Glomerular endothelial cell (primary cell): ENCODE data around the gene ASS1. TPM values are rescaled to one million over a fixed set of nuclear protein-coding genes. Genes with fewer than 3 reads are reported as not detected.
"Not testable (repeated sequence)": the region's sequence is repeated elsewhere in the genome, so short reads cannot be mapped to it uniquely, and the experiment has no call there.

Source experiments
- DNase-seq: peaks from one replicate; pipeline ENCODE4 v3.0.0-alpha.2; 2011; ENCODE audit warnings: low read depth, low spot score; ENCODE audit errors: extremely low read depth
- total RNA-seq: library from RNA; depleted of rRNA; stranded (reverse); fragments of >200 nt; gene quantifications from 2 replicates; pipeline ENCODE4 v1.2.3, GENCODE V29; 2015

ASS1 gene
- 1.3 and 6.2 TPM in 2 replicates for total RNA-seq

GRCh38 chr9:130444565-130445221 is at the start of gene ASS1:
Gene ASS1 (plus strand): TSS chr9:130444961. CDS start chr9:130452229, 7,268 bp downstream.
- no peak for DNase-seq

GRCh38 chr9:130395810-130396435 is 48.8 kb upstream of the ASS1 start:
- DNase-seq, result no peak

DNA sequence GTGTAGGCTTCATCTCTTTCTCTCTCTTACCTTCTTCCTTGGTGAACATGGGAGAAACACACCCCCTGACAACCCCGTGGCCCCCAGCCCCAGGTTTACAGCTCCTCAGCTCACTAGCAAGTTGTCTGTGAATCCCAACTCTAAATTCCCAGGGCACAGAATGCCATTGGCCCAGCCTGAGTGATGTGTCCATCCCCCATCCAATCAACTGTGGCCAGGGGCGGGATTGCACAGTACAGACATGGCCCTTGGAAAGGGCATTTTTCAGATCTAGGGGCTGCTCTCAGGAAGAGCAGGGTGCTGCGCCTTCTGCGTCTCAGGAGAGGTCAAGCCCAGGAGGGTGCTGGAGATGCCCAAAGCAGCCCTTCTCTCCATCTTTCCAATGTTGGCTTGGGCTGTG is 48.2 kb upstream of the ASS1 start:
- no peak for DNase-seq

DNA sequence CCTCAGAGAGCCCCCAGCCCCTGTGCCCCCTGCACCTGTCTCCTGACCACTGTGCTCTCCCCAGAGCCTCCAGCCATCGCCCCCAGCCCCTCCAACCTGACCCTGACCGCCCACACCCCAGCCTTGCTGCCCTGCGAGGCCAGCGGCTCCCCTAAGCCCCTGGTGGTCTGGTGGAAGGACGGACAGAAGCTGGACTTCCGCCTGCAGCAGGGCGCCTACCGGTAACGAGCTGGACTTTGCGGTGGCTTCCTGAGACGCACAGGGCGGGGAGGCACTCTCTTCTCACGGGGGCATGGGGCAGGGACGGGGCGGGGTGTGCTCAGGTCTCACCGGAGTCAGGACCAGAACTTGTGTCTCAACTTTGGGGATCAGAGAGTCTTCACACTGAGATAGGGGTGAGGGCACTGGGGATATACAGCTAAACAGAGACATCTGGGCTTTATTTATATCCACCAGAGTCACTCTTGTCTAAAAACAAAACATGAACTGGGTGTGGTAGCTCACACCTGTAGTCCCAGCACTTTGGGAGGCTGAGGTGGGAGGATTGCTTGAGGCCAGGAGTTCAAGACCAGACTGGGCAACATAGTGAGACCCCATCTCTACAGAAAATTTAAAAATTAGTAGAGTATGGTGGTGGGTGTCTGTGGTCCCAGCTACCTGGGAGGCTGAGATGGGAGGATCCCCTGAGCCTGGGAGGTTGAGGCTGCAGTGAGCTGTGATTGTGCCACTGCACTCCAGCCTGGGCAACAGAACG is 46.1 kb upstream of the ASS1 start:
- DNase-seq, result no peak

DNA sequence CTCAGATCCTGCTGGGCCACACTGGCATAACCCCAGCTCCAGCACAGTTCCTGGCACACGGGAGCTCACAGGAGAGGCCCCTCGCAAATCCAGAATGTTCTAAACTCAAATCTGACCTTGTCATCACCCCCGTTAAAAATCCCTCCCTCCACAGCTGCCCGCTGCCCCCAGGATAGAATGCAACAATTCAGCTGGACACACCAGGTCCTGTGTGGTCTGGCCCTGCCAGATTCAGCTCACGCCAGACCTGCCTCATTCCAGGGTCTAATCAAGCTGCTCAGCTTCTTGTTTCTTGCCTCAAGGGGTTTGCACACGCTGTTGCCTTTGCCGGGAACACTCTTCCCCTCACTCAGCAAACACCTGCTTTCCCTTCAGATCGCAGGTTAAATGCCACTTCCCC is 45.0 kb upstream of the ASS1 start:
- DNase-seq, result no peak

GRCh38 chr9:130400870-130401269 is 43.9 kb upstream of the ASS1 start:
- DNase-seq, result no peak

GRCh38 chr9:130401742-130402141 is 43.0 kb upstream of the ASS1 start:
- DNase-seq, result not testable (repeated sequence)

GRCh38 chr9:130402243-130402642 is 42.5 kb upstream of the ASS1 start:
- DNase-seq, result no peak

- no peak for DNase-seq
Observed at GRCh38 chr9:130402645-130403440, 41.9 kb upstream of the ASS1 start.

DNA sequence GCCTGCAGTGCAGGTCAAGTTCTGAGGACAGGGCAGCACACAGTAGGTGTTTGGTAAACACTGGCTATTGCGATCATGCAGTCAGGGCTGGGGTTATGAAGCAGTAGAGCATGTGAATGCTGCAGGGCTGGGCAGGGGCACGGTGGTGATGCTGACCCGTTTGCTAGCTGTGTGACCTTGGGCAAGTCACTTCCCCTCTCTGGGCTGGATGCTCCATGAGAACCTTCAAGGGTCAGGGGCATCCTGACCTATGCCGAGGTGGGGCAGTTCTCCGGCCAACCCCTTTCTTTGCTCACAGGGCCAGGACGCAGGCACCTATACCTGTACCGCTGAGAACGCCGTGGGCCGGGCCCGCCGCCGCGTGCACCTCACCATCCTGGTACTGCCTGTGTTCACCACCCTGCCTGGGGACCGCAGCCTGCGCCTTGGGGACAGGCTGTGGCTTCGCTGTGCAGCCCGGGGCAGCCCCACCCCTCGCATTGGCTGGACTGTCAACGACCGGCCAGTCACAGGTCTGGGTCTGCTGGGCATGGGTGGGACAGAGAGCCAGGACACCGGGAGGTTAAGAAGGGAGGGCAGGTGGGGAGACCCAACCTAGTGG is 39.0 kb upstream of the ASS1 start:
- DNase-seq, result no peak

DNA sequence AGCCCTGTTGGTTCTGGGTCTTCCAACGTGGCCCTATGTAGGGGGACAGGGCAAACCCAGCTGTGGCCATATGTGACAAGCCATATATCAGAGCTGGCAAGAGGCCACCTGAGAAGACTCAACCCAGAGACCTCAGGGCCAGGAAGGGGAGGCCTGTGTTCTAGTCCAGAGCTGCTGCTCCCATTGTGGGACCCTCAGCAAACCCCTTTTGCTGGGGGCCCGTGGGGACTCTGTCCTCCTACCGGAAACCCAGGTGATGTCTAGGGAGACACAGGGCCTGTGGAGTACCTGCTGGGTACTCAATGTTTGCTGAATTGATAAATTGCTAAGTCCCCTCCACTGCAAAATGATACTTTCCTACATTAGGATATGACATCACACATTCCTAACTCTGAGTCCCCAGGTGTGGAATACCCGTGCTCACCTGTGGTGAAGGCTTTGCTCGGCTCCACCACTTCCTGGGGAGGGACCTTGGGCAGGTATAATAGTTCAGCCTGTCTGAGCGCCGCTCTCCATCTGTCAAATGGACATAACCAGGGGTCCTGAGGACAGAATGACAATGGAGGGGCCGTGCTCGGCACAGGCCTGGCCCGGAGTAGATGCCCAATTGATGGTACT is 38.4 kb upstream of the ASS1 start:
- DNase-seq, result no peak

- DNase-seq, result no peak
Observed at GRCh38 chr9:130407916-130408663, 36.7 kb upstream of the ASS1 start.

- DNase-seq, result no peak
Observed at GRCh38 chr9:130408669-130409068, 36.1 kb upstream of the ASS1 start.

DNA sequence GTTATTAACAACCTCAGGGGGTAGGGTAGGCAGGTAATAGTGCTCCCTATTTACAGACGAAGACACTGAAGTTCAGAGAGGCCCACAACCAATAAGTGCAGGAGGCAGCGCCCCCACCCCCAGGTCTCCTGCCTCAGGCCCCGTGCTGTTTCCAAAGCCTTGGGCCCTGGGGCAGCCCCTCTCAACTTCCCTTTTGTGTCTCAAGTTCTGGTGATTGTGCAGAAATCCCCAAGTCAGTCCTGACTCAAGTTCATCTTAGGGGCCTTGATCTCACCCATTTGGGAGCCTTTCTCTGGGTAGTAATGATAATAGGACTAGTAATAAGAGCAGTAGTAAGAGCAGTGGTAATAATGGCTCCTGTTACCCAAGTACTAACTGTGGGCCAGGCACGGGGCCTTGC is 35.5 kb upstream of the ASS1 start:
- no peak for DNase-seq

- DNase-seq, result no peak
Observed at GRCh38 chr9:130410443-130410842, 34.3 kb upstream of the ASS1 start.

DNA sequence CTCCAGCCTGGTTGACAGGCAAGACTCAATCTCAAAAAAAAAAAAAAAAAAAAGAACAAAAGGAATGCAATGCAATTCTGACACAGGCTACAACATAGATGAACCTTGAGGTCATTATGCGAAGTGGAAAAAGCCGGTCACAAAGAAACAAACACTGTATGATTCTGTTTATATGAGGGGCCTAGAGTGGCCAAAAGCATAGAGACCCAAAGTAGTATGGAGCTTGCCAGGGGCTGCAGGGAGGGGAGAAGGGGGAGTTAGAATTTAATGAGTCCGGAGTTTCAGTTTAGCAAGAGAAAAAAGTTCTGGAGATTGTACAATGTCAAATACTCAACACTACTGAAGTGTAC is 33.2 kb upstream of the ASS1 start:
- no peak for DNase-seq

- DNase-seq, result no peak
Observed at GRCh38 chr9:130414081-130414731, 30.6 kb upstream of the ASS1 start.

DNA sequence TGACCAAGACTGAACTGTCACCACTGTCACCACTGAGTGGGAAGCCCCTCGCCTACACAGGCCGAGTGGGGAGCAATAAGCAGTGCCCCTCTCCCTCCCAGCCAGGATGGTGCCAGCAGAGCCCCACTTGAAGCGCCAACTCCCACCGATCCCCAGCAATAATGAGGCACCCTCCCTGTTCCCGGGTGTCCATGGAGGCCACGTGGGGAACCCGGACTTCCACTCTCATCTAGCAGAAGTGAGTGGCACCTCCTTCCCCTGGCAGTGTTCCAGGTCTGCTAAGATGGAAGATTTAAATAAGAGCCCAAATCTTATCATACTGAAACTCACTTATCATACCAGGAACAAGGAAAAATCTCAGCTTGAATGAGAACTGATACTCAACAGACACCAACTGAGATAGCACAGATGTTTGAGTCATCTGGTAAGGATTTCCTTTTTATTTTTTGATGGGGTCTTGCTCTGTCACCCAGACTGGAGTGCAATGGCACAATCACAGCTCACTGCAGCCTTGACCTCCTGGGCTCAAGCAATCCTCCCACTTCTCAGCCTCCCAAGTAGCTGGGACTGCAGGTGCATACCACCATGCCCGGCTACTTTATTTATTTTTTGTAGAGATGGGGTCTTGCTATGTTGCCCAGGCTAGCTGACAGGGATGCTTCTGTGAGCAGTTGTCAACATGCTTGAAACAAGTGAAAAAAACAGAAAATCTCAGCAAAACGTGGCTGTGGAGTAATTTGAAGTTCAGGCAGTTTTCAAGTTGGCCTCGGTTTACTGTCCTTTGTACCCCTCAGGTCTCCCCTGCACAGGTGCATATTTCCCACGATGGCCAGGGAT is 29.6 kb upstream of the ASS1 start:
- DNase-seq, result no peak
